HG02870 (cell line): Measurements from ENCODE around the gene MEIOC.
"Not testable (repeated sequence)": the region's sequence is repeated elsewhere in the genome, so short reads cannot be mapped to it uniquely, and the experiment has no call there.

Experiments used
- ATAC-seq: cut with Tn5 transposase; IDR thresholded peaks from one replicate; pipeline ENCODE4 v1.9.1; 2021; ENCODE audit warnings: mild to moderate bottlenecking, moderate library complexity; ENCODE audit not compliant: unreplicated experiment

MEIOC gene

DNA sequence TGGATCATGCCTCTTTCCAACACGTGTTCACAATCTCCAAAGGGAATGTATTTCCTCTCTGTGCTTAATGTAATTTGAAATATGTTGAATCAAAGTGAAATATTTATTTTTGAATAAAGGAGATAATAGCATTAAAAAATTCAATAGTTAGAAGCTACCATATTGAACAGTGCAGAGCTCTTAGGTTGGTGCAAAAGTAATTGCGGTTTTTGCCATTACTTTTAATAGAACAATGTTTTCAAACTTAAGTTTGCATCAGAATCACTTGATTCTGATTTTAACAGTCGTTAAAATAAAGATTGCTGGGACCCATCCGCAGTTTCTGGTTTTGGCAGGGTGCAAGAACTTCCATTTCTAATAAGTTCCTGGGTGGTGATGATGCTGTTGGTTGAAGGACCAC lies 10.0 kb upstream of the MEIOC start:
- no peak for ATAC-seq

GRCh38 chr17:44647736-44648135 lies 8.5 kb upstream of the MEIOC start:
- ATAC-seq = no peak

DNA sequence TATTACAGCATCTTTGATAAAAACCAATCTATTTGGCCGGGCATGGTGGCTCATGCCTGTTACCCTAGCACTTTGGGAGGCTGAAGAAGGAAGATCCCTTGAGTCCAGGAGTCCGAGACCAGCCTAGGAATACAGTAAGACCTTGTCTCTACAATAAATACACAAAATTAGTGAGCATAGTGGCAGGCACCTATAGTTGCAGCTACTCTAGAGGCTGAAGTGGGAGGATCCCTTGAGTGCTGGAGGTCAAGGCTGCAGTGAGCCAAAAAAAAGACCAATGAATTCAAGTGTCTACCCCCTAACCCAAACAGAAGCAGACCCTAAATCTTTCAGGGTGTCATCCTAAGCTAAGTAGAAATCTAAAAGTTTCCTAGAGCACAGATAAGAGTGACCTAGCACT lies 7.3 kb upstream of the MEIOC start:
- ATAC-seq = no peak

- no peak for ATAC-seq
Measured at GRCh38 chr17:44651228-44651627, 5.0 kb upstream of the MEIOC start.

- no peak for ATAC-seq
Measured at GRCh38 chr17:44652727-44653126, 3.5 kb upstream of the MEIOC start.

DNA sequence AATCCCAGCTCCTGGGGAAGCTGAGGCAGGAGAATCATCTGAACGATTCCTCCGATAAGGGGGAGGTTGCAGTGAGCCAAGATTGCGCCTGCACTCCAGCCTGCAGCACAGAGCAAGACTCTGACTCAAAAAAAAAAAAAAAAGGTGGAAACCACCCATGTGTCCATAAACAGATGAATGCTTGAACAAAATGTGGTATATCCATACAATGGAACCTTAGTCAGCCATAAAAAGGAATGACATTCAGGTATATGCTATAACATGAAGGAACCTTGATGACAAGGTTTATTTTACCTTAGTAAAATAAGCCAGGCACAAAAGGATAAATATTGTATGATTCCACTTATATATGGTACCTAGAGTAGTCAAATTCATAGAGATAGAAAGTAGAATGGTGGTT lies 2.9 kb upstream of the MEIOC start:
- ATAC-seq = no peak

DNA sequence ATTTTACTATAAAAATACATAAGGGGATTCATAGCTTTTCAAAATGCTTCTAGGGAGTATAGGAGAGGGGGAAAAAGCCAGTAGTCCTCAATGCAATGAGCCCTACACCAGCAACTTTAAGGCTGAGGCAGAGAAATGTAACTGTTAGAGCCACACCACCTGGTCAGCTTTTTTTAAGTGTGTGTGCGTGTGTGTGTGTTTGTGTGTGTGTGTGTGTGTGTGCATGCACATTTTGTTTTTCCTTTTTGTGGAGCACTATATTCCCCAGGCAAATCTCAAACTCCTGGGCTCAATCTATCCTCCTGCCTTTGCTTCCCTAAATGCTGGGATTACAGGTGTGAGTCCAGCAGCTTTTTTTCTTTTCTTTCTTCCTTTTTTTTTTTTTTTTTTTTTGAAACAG lies 2.3 kb upstream of the MEIOC start:
- ATAC-seq = no peak

DNA sequence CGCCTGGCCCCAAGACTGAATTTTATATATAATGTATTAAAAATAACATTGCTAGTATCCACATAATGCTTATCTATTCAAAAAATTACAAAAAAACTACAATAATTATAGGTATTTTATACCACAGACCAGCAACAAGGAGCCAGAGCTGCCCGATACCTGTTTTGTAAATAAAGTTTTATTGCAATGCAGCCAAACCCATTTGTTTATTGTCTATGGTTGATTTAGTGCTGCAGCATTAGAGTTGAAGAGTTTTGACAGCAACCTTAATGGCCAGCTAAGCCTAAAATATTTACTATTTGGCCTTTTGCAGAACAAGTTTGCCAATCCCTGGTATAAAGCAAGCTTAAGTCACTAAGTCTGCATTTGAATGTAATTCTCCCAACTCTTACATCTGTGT lies 5.6 kb downstream of the MEIOC start:
- ATAC-seq = no peak

GRCh38 chr17:44663095-44663494 lies 6.8 kb downstream of the MEIOC start:
- no peak for ATAC-seq

- ATAC-seq = no peak
Measured at GRCh38 chr17:44664867-44665266, 8.6 kb downstream of the MEIOC start.

DNA sequence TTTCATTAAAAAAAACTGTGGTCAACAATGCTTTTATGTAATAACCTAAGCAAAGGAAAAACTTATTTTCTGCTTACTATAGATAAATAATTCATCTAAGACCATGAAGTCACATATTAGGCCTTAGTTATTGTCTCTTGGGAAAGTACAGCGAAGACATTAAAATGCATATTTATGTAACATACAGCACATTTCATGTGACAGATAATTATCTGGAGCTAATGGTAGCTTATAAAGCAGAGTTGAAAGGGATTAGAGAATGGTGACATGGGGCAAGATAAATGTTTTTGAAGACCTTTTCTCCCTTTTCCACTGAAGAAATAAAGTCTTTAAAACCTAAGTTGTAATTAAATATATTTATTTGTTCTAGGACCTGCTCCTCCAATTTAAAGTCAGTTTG lies 9.7 kb downstream of the MEIOC start:
- ATAC-seq = no peak

- ATAC-seq = no peak
Measured at GRCh38 chr17:44672479-44673093, 16.3 kb downstream of the MEIOC start.

DNA sequence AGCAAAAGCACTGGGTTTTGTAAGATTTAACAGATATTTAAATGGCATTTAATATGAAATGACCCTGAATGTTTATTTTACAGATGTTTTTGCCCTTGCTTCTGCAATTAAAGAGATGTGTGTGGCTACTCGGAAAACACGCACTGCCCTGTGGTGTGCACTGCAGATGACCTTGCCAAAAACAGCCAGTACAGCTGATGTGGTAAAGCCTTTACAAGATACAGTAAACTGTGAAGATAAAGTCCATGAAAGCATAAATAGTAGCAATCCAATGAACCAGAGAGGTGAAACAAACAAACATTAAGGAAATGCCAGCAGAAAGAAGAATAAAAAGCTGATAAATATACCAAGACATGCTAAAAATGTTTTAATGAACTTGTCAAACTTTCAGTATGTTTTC lies 17.6 kb downstream of the MEIOC start:
- no peak for ATAC-seq

DNA sequence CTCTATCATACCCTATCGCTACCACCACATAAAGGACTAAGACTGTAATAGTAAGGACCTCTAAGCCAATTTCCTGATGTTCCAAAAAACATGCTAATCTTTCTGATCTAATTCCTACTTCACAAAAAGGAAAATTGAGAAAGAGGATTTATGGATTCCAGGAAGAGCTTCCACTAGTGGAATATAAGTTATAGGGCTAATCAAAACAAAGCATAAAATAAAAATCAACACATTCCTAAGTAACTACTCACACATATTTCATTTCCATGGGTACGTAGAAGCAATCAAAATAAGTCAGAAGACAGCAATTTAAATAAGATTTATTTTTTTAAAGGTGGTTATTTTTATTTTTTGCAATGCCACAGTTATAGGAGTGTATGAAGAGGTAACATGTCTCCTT lies 20.9 kb downstream of the MEIOC start:
- ATAC-seq = no peak

DNA sequence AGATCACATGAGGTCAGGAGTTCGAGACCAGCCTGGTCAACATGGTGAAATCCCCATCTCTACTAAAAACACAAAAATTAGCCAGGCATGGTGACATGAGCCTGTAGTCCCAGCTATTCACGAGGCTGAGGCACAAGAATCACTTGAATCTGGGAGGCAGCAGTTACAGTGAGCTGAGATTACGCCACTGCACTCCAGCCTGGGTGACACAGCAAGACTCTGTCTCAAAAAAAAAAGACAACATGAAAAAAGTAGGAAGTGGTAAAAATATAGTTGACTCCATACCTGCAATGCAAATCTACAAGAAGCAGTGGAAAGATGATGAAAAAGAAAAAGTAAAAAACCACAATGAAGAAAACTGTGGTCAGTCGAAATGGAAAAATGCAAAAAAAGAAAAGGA lies 27.0 kb downstream of the MEIOC start:
- ATAC-seq = not testable (repeated sequence)

- no peak for ATAC-seq
Measured at GRCh38 chr17:44687756-44688155, 31.5 kb downstream of the MEIOC start.

DNA sequence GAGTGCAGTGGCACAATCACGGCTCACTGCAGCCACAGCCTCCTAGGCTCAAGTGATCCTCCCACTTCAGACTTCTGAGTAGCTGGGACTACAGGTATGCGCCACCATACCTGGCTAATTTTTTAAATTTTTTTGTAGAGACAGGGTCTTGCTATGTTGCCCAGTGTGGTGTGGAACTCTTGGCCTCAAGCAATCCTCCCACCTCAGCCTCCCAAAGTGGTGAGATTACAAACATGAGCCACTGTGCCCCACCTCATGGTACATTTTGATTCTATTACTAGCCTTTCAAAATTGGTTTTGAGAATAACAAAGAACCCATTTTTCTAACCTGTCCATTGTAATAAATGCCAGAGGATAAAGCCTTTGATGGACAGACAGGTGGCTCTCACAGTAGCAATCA lies 31.9 kb downstream of the MEIOC start:
- ATAC-seq = no peak

GRCh38 chr17:44688675-44689476 lies 32.6 kb downstream of the MEIOC start:
- no peak for ATAC-seq

DNA sequence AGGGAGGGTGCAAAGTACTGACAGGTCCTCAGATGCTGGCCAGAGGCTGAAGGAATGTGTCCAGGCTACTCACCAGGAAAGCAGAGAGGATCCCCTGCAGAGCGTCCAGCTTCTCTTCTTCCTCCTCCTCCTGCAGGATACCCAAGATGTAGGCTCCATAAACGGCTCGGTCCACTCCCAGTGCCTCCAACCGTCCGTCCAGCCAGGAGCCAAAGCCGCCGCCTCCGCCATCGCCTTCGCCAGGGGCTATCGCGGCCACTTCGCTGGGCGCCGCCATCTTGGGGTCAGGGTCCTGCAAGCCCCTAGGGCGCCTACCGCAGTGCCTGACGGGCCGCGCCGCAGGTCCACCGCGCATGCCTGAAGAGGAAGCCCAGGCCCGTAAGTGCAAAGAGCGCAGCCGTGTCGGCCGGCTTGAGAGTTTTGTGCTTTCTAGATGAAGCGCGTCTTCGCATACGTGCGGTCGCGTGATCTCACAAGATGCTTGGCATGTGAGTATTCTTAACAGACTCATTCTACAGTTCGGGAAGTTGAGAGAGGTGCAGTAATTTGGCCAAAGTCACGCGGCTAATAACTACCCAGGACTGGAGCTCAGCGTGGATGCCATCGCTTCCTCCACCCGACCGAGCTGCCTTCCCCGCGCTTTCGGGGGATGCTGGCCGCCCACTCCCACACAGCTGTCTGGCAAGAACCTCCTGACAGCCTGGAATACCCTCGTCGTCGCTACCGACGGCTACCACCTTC lies 33.4 kb downstream of the MEIOC start, which contains the start of gene CCDC43:
Gene CCDC43, minus strand, starts transcription at position 300 of the 741 bp plus-strand sequence. Its CDS starts 23 bp downstream, at position 277.
- peak; percentile 67 for ATAC-seq

GRCh38 chr17:44690746-44691306 lies 34.6 kb downstream of the MEIOC start:
- not testable (repeated sequence) for ATAC-seq

GRCh38 chr17:44693609-44694008 lies 37.3 kb downstream of the MEIOC start:
- no peak for ATAC-seq
